K562 (cell line): Measurements from ENCODE around the gene SIM2. TPM values are rescaled to one million over a fixed set of nuclear protein-coding genes. Genes with fewer than 3 reads are reported as not detected.

Source experiments
- ATAC-seq: fragments of 200-7000 bp; cut with Tn5 transposase; 3 replicates; pipeline ENCODE4 v1.9.1; 2020; ENCODE audit warnings: moderate library complexity
- BruUV-seq: library from RNA; stranded (reverse); fragments of 400-500 nt; replicated peaks from 2 replicates; lab custom pipeline; 2021; lab: Mats Ljungman, UMichigan
- CTCF ChIA-PET: fragments of 300-600 bp; formaldehyde crosslinking; extraction: SDS; loops from one replicate; lab custom pipeline; 2021; ENCODE audit warnings: low intra/inter-chr PET ratio; lab: Yijun Ruan, JAX
- POLR2A ChIA-PET: fragments of 300-600, 350-650 bp; sonication (Branson Sonifier 250); formaldehyde crosslinking; extraction: SDS; loops from one replicate; lab custom pipeline; 2021; ENCODE audit warnings: antibody characterized with exemption, inconsistent platforms; lab: Yijun Ruan, JAX
- DNase-seq, 4 experiments: peaks; one replicate each; pipeline versions ENCODE4 v3.0.0 to v3.0.0-alpha.2; 2011 to 2018; ENCODE audit warnings: low spot score in 3 of 4, mixed read lengths in 3 of 4; ENCODE audit errors: extremely low read depth in 1 of 4
- FAIRE-seq: peaks from 2 replicates; lab custom pipeline; 2011; peaks lifted over from hg19 to GRCh38; lab: Jason Lieb, UNC
- H2AFZ ChIP-seq: 2 replicates; pipeline ENCODE4 v1.6.0; 2011; ENCODE audit warnings: low read depth, low read length, control low read depth, inconsistent platforms
- H3K27ac ChIP-seq: fragments of 200-600 bp; 3 replicates; pipeline ENCODE4 v1.8.0; 2011; ENCODE audit warnings: low read depth, mild to moderate bottlenecking, control low read depth, inconsistent platforms, low read length, moderate library complexity, mixed read lengths; ENCODE audit errors: extremely low read depth
- H3K27me3 ChIP-seq, 2 experiments: fragments of 300-600 bp in 1 of 2; 2 replicates in 1 of 2; 3 replicates in 1 of 2; pipeline versions ENCODE4 v1.6.0 to v1.8.0; 2011; ENCODE audit warnings: inconsistent platforms in 2 of 2, low read length in 2 of 2, mild to moderate bottlenecking in 1 of 2, mixed read lengths in 1 of 2, moderate library complexity in 1 of 2; ENCODE audit not compliant: control insufficient read depth in 2 of 2, insufficient read depth in 2 of 2
- H3K36me3 ChIP-seq: fragments of 300-600 bp; 3 replicates; pipeline ENCODE4 v1.8.0; 2011; ENCODE audit warnings: mild to moderate bottlenecking, low read length, inconsistent platforms; ENCODE audit not compliant: control insufficient read depth, insufficient read depth
- H3K4me1 ChIP-seq, 2 experiments: fragments of 200-600 bp in 1 of 2; replicated peaks in 1 of 2; 2 replicates in 1 of 2; 3 replicates in 1 of 2; pipeline versions ENCODE4 v1.5.1 to v1.8.0; 2011; ENCODE audit warnings: inconsistent platforms in 2 of 2, low read length in 2 of 2, mild to moderate bottlenecking in 1 of 2, mixed read lengths in 1 of 2, moderate library complexity in 1 of 2; ENCODE audit not compliant: control insufficient read depth in 2 of 2, insufficient read depth in 2 of 2
- H3K4me2 ChIP-seq: 2 replicates; pipeline ENCODE4 v1.6.1; 2011; ENCODE audit warnings: low read length, control low read depth, inconsistent platforms, mixed read lengths; ENCODE audit not compliant: insufficient read depth
- H3K4me3 ChIP-seq: fragments of 200-600 bp; sonication (generic), shearing (Covaris generic); 2 replicates; pipeline ENCODE4 v1.5.1; 2016; ENCODE audit warnings: control low read depth, inconsistent platforms
- H3K79me2 ChIP-seq: fragments of 200-600 bp; 3 replicates; pipeline ENCODE4 v1.8.0; 2011; ENCODE audit warnings: low read length, inconsistent platforms; ENCODE audit not compliant: control insufficient read depth, insufficient read depth
- H3K9ac ChIP-seq, 2 experiments: 2 replicates each; pipeline versions ENCODE4 v1.6.0 to v1.6.1; 2011; ENCODE audit warnings: low read depth in 2 of 2, low read length in 2 of 2, control low read depth in 1 of 2, inconsistent platforms in 1 of 2, mild to moderate bottlenecking in 1 of 2, mixed read lengths in 1 of 2; ENCODE audit not compliant: insufficient read depth in 1 of 2
- H3K9me1 ChIP-seq: one replicate; pipeline ENCODE4 v1.6.0; 2011; ENCODE audit warnings: inconsistent platforms, mild to moderate bottlenecking, low read length, moderate library complexity; ENCODE audit not compliant: control insufficient read depth, insufficient read depth
- H3K9me3 ChIP-seq: replicated peaks from 2 replicates; pipeline ENCODE4 v1.5.1; 2011; ENCODE audit warnings: low read depth, low read length, inconsistent platforms; ENCODE audit not compliant: control insufficient read depth, insufficient read depth
- H4K20me1 ChIP-seq: replicated peaks from 2 replicates; pipeline ENCODE4 v1.6.1; 2011; ENCODE audit warnings: low read length, inconsistent platforms, mixed read lengths; ENCODE audit not compliant: control insufficient read depth, insufficient read depth
- DMBX1 ChIP-seq: fragments of 250-450 bp; sonication (Bioruptor Pico); IDR thresholded peaks from 2 replicates; pipeline ENCODE4 v1.8.0; 2022; ENCODE audit warnings: inconsistent platforms, mild to moderate bottlenecking, moderate library complexity, borderline replicate concordance
- EP400 ChIP-seq: fragments of 450-650 bp; IDR thresholded peaks from 2 replicates; pipeline ENCODE4 v1.6.1; 2017; ENCODE audit warnings: antibody characterized with exemption, mild to moderate bottlenecking, moderate library complexity
- JUNB ChIP-seq: fragments of 450-650 bp; formaldehyde crosslinking; conservative IDR thresholded peaks from 2 replicates; pipeline ENCODE4 v1.4.0; 2020; ENCODE audit warnings: mild to moderate bottlenecking
- MAFG ChIP-seq: fragments of 450-650 bp; conservative IDR thresholded peaks from 2 replicates; pipeline ENCODE4 v1.6.1; 2016; ENCODE audit warnings: missing genetic modification characterization, missing compliant biosample characterization
- PCBP1 ChIP-seq: fragments of 200-400 bp; formaldehyde crosslinking; IDR thresholded peaks from 2 replicates; pipeline ENCODE4 v1.6.1; 2018; ENCODE audit warnings: mild to moderate bottlenecking, low read depth, low read length; ENCODE audit not compliant: poor library complexity, severe bottlenecking
- PHF20 ChIP-seq: fragments of 450-650 bp; IDR thresholded peaks from 2 replicates; pipeline ENCODE4 v1.6.1; 2018; ENCODE audit not compliant: partially characterized antibody
- whole genome bisulfite sequencing: fragments of 100-300 bp; shearing (Covaris generic); methylation state at CpG from one replicate; pipeline ENCODE4 v1.1.6; 2016; ENCODE audit warnings: low coverage, mixed read lengths; ENCODE audit not compliant: insufficient coverage; ENCODE audit errors: missing lambda C conversion rate; 5-methylcytosine and 5-hydroxymethylcytosine counted together
- in situ Hi-C: fragments of 300-500 bp; cut with MboI; formaldehyde crosslinking; loops from 4 replicates; pipeline ENCODE4 v1.15.0; 2018; ENCODE audit warnings: inconsistent platforms, mixed read lengths
- intact Hi-C: fragments of 100-400 bp; cut with micrococcal nuclease; formaldehyde crosslinking; loops from 2 replicates; pipeline ENCODE4 v1.14.2; 2022
- polyA plus RNA-seq, 8 experiments: library from polyadenylated mRNA; depleted of rRNA in 4 of 8; stranded (reverse) in 5 of 8; unstranded in 3 of 8; fragments of >200 nt; fragmentation: Nextera tagmentation in 2 of 8; fragmentation: Illumina TruSeq in 1 of 8; extraction: Ambion mirVana in 2 of 8; extraction: Trizol in 1 of 8; gene quantifications; 2 replicates each; pipeline versions ENCODE4 v1.2.1 to v1.2.3, GENCODE V29; 2011 to 2014; ENCODE audit warnings: inconsistent platforms in 1 of 8, missing spikeins in 1 of 8
- total RNA-seq, 7 experiments: library from RNA; depleted of rRNA in 6 of 7; stranded (reverse); fragments of >200 nt in 6 of 7; fragmentation: Illumina TruSeq in 2 of 7; extraction: Trizol in 2 of 7; gene quantifications; 2 replicates each; pipeline versions ENCODE4 v1.2.1 to v1.2.3, GENCODE V29; 2011 to 2021; ENCODE audit warnings: low replicate concordance in 1 of 7
- TF ChIP-seq, protein P1 (sequence below): fragments of 450-650 bp; IDR thresholded peaks from 2 replicates; pipeline ENCODE4 v1.6.1; 2016; ENCODE audit warnings: mild to moderate bottlenecking, moderate library complexity
- TF ChIP-seq, protein P2 (sequence below): fragments of 450-650 bp; conservative IDR thresholded peaks from 2 replicates; pipeline ENCODE4 v1.6.1; 2016; ENCODE audit warnings: missing genetic modification characterization, low read depth, mild to moderate bottlenecking, control low read depth, missing compliant biosample characterization

The SIM2 gene
- total and polyA plus RNA-seq, 9 of the 15 experiments (the other 6 are each of a cell fraction or from before 2014, with no cell fraction given): 0.07 to 0.11 (median 0.08) TPM; not detected in 6

DNA sequence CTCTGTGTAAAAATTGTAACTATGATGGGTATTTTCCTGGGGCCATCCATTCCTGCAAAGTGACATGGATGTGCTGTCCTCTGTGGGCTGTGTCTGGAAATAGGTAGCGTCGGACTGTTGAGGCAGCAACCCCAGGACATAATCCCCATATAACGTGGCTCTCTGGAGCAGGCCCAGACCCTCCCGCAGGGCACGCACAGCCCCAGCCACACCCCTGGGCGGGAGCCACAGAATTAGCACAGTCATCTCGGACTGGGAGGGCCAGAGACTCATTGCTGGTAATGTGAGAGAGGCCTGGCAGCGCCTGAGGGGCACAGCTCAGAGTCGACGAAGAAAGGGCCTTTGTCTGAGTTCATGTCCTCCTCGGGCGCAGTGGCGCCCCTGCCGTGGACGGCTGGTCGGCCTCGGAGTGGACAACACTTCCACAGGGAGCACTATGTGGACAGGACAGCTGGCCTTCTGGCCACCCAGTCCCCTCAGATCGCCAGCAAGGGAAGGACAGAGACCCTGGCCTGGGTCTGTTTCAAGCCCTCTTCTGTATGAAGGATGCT, 20.1 kb downstream of the SIM2 start:
- no TSS peak for BruUV-seq
- ChIA-PET CTCF (no interaction called here), POLR2A (interaction anchor here (0.6 to 1.1 kb wide), 2 partner anchors 9 to 1394 kb away, joined by 3 to 4 read pairs; no protein-coding TSS in a partner anchor)
- Histone ChIP-seq H3K4me2 (peak overlapping the region; percentile 21; the same call in 1 of the 2 replicates), H3K79me2 (no peaks in the 10 kb centered on the region), H2AFZ (peak overlapping the region; percentile 73), H3K27ac (no peak overlapping the region), H3K4me1 (peaks cover 5 to 13% of the 10 kb centered on the region in 2 experiments; a peak in 4 of 5 replicates), H3K36me3 (no peaks in the 10 kb centered on the region), H4K20me1 (no peaks in the 10 kb centered on the region), H3K4me3 (no peak overlapping the region), H3K9ac (peak overlapping the region in 1 of 2 experiments; percentile 81; a peak in 2 of 4 replicates), H3K27me3 (peaks cover 46 to 56% of the 10 kb centered on the region in 2 experiments), H3K9me1 (no peaks in the 10 kb centered on the region), H3K9me3 (no peaks in the 10 kb centered on the region)
- peak; percentile 94 for ATAC-seq
- peak; percentile 42 for FAIRE-seq
- in situ Hi-C loops (no loop called here), intact Hi-C loops (no loop called here)
- WGBS: 6% methylated on average over 18 of the region's 18 CpGs
- DNase-seq: peak in 2 of 4 experiments; percentile 56 to 68
- no peak for TF ChIP-seq EP400
- TF ChIP-seq MAFG (tag): peak; percentile 92
- TF ChIP-seq DMBX1: no peak
- no peak for TF ChIP-seq PHF20
- TF ChIP-seq JUNB: no peak
- TF ChIP-seq, protein P1, sequence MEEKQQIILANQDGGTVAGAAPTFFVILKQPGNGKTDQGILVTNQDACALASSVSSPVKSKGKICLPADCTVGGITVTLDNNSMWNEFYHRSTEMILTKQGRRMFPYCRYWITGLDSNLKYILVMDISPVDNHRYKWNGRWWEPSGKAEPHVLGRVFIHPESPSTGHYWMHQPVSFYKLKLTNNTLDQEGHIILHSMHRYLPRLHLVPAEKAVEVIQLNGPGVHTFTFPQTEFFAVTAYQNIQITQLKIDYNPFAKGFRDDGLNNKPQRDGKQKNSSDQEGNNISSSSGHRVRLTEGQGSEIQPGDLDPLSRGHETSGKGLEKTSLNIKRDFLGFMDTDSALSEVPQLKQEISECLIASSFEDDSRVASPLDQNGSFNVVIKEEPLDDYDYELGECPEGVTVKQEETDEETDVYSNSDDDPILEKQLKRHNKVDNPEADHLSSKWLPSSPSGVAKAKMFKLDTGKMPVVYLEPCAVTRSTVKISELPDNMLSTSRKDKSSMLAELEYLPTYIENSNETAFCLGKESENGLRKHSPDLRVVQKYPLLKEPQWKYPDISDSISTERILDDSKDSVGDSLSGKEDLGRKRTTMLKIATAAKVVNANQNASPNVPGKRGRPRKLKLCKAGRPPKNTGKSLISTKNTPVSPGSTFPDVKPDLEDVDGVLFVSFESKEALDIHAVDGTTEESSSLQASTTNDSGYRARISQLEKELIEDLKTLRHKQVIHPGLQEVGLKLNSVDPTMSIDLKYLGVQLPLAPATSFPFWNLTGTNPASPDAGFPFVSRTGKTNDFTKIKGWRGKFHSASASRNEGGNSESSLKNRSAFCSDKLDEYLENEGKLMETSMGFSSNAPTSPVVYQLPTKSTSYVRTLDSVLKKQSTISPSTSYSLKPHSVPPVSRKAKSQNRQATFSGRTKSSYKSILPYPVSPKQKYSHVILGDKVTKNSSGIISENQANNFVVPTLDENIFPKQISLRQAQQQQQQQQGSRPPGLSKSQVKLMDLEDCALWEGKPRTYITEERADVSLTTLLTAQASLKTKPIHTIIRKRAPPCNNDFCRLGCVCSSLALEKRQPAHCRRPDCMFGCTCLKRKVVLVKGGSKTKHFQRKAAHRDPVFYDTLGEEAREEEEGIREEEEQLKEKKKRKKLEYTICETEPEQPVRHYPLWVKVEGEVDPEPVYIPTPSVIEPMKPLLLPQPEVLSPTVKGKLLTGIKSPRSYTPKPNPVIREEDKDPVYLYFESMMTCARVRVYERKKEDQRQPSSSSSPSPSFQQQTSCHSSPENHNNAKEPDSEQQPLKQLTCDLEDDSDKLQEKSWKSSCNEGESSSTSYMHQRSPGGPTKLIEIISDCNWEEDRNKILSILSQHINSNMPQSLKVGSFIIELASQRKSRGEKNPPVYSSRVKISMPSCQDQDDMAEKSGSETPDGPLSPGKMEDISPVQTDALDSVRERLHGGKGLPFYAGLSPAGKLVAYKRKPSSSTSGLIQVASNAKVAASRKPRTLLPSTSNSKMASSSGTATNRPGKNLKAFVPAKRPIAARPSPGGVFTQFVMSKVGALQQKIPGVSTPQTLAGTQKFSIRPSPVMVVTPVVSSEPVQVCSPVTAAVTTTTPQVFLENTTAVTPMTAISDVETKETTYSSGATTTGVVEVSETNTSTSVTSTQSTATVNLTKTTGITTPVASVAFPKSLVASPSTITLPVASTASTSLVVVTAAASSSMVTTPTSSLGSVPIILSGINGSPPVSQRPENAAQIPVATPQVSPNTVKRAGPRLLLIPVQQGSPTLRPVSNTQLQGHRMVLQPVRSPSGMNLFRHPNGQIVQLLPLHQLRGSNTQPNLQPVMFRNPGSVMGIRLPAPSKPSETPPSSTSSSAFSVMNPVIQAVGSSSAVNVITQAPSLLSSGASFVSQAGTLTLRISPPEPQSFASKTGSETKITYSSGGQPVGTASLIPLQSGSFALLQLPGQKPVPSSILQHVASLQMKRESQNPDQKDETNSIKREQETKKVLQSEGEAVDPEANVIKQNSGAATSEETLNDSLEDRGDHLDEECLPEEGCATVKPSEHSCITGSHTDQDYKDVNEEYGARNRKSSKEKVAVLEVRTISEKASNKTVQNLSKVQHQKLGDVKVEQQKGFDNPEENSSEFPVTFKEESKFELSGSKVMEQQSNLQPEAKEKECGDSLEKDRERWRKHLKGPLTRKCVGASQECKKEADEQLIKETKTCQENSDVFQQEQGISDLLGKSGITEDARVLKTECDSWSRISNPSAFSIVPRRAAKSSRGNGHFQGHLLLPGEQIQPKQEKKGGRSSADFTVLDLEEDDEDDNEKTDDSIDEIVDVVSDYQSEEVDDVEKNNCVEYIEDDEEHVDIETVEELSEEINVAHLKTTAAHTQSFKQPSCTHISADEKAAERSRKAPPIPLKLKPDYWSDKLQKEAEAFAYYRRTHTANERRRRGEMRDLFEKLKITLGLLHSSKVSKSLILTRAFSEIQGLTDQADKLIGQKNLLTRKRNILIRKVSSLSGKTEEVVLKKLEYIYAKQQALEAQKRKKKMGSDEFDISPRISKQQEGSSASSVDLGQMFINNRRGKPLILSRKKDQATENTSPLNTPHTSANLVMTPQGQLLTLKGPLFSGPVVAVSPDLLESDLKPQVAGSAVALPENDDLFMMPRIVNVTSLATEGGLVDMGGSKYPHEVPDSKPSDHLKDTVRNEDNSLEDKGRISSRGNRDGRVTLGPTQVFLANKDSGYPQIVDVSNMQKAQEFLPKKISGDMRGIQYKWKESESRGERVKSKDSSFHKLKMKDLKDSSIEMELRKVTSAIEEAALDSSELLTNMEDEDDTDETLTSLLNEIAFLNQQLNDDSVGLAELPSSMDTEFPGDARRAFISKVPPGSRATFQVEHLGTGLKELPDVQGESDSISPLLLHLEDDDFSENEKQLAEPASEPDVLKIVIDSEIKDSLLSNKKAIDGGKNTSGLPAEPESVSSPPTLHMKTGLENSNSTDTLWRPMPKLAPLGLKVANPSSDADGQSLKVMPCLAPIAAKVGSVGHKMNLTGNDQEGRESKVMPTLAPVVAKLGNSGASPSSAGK: peak; percentile 77
- TF ChIP-seq PCBP1: no peak
- TF ChIP-seq, protein P2, sequence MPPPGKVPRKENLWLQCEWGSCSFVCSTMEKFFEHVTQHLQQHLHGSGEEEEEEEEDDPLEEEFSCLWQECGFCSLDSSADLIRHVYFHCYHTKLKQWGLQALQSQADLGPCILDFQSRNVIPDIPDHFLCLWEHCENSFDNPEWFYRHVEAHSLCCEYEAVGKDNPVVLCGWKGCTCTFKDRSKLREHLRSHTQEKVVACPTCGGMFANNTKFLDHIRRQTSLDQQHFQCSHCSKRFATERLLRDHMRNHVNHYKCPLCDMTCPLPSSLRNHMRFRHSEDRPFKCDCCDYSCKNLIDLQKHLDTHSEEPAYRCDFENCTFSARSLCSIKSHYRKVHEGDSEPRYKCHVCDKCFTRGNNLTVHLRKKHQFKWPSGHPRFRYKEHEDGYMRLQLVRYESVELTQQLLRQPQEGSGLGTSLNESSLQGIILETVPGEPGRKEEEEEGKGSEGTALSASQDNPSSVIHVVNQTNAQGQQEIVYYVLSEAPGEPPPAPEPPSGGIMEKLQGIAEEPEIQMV (tag): no peak
